ENCODE measurements around the gene ARHGAP6.

ARHGAP6 gene

GRCh38 chrX:11421805-11422524 is 243.8 kb downstream of the ARHGAP6 start:
- no peak for DNase-seq

GRCh38 chrX:11420851-11421250 is 244.9 kb downstream of the ARHGAP6 start:
- DNase-seq = no peak

- no peak for DNase-seq
These were observed 246.6 kb downstream of the ARHGAP6 start for GRCh38 chrX:11419102-11419501.

GRCh38 chrX:11416600-11416999 is 249.1 kb downstream of the ARHGAP6 start:
- DNase-seq = no peak

GRCh38 chrX:11414091-11414490 is 251.6 kb downstream of the ARHGAP6 start:
- DNase-seq = no peak

GRCh38 chrX:11412715-11413623 is 252.8 kb downstream of the ARHGAP6 start:
- DNase-seq = no peak

GRCh38 chrX:11409957-11410356 is 255.8 kb downstream of the ARHGAP6 start:
- DNase-seq = no peak

- DNase-seq = no peak
These were observed 256.9 kb downstream of the ARHGAP6 start for GRCh38 chrX:11408783-11409182.

- no peak for DNase-seq
These were observed 257.7 kb downstream of the ARHGAP6 start for GRCh38 chrX:11408109-11408405.

- DNase-seq = no peak
These were observed 258.2 kb downstream of the ARHGAP6 start for GRCh38 chrX:11407331-11408108.

- DNase-seq = no peak
These were observed 259.5 kb downstream of the ARHGAP6 start for GRCh38 chrX:11406109-11406765.

GRCh38 chrX:11403631-11404030 is 262.1 kb downstream of the ARHGAP6 start:
- no peak for DNase-seq

GRCh38 chrX:11401966-11402365 is 263.8 kb downstream of the ARHGAP6 start:
- no peak for DNase-seq

- no peak for DNase-seq
These were observed 266.1 kb downstream of the ARHGAP6 start for GRCh38 chrX:11399489-11400094.

GRCh38 chrX:11398785-11399184 is 266.9 kb downstream of the ARHGAP6 start:
- no peak for DNase-seq

GRCh38 chrX:11398139-11398538 is 267.6 kb downstream of the ARHGAP6 start:
- no peak for DNase-seq

- DNase-seq = no peak
These were observed 268.0 kb downstream of the ARHGAP6 start for GRCh38 chrX:11397680-11398079.

GRCh38 chrX:11395859-11396258 is 269.9 kb downstream of the ARHGAP6 start:
- DNase-seq = no peak

GRCh38 chrX:11393949-11394654 is 271.6 kb downstream of the ARHGAP6 start:
- DNase-seq = no peak

GRCh38 chrX:11386812-11387211 is 278.9 kb downstream of the ARHGAP6 start:
- DNase-seq = no peak

GRCh38 chrX:11386001-11386523 is 279.7 kb downstream of the ARHGAP6 start:
- DNase-seq = no peak

- DNase-seq = no peak
These were observed 282.8 kb downstream of the ARHGAP6 start for GRCh38 chrX:11382930-11383329.

Measured in NCI-H774 (cell line).